Neural cell (in vitro differentiated cells): ENCODE results near the gene SERINC4.
"Not testable (repeated sequence)": the region's sequence is repeated elsewhere in the genome, so short reads cannot be mapped to it uniquely, and the experiment has no call there.

ENCODE experiments used
- CTCF ChIP-seq: fragments of 450-650 bp; IDR thresholded peaks from 2 replicates; pipeline ENCODE4 v1.5.1; 2014; ENCODE audit warnings: antibody characterized with exemption, mild to moderate bottlenecking, moderate library complexity; ENCODE audit not compliant: poor library complexity, severe bottlenecking
- EP300 ChIP-seq: fragments of 450-650 bp; conservative IDR thresholded peaks from 2 replicates; pipeline ENCODE4 v1.6.1; 2014; ENCODE audit warnings: antibody characterized with exemption, mild to moderate bottlenecking, moderate library complexity; ENCODE audit not compliant: poor library complexity, severe bottlenecking
- EZH2 ChIP-seq: fragments of 200-600, 300-800 bp; shearing (Covaris generic), sonication (generic); IDR thresholded peaks from 2 replicates; pipeline ENCODE4 v1.6.1; 2014; ENCODE audit warnings: antibody characterized with exemption, low read length, borderline replicate concordance, mild to moderate bottlenecking; ENCODE audit not compliant: insufficient read depth, poor library complexity, severe bottlenecking
- POLR2AphosphoS5 ChIP-seq: IDR thresholded peaks from 2 replicates; pipeline ENCODE4 v1.6.1; 2012
- RAD21 ChIP-seq: fragments of 450-650 bp; conservative IDR thresholded peaks from 2 replicates; pipeline ENCODE4 v1.6.1; 2014; ENCODE audit warnings: antibody characterized with exemption, mild to moderate bottlenecking, moderate library complexity
- REST ChIP-seq: IDR thresholded peaks from 2 replicates; pipeline ENCODE4 v1.6.1; 2012; ENCODE audit warnings: borderline replicate concordance
- SMC3 ChIP-seq: fragments of 450-650 bp; conservative IDR thresholded peaks from 2 replicates; pipeline ENCODE4 v1.6.1; 2014; ENCODE audit warnings: antibody characterized with exemption, mild to moderate bottlenecking, moderate library complexity; ENCODE audit not compliant: poor library complexity
- TAF1 ChIP-seq: IDR thresholded peaks from 2 replicates; pipeline ENCODE4 v1.6.1; 2012; ENCODE audit warnings: low read depth

GRCh38 chr15:43746245-43746902 is 53.6 kb downstream of the SERINC4 start, which contains the start of gene PDIA3:
- TF ChIP-seq CTCF: peak; percentile 60
- TF ChIP-seq POLR2AphosphoS5: peak; percentile 85
- TF ChIP-seq EZH2, SMC3, EP300, RAD21: not testable (repeated sequence)
- TF ChIP-seq TAF1: peak; percentile 61
- TF ChIP-seq REST: peak; percentile 63
